Measurements from ENCODE around the gene ZBTB14.

Gene ZBTB14

DNA sequence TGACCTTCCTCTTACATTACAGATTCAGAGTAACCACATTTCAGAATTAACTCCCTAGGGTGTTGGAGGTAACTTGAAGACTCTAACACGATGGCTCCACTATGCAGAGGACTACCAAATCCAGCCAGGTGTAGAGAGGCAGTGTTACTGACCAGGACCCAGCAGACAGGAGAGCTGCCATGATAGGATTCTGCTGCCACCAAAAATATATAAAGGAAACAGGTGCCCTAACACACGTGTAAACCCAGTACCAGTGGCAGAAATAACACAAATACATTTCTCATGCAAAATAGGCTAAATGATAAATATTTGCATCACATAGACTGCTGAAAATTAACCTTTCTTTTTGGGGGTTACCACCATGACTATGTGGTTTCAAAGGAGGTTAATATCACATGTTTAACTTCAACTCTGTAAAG is 7.0 kb downstream of the ZBTB14 start:
- H2AFZ ChIP-seq (ENCODE audit: low read depth, low read length, severe bottlenecking): no peak overlapping the region
- peak overlapping the region; percentile 83 for H3K4me2 ChIP-seq (ENCODE audit: low read depth, low read length, poor library complexity, severe bottlenecking)
- TF ChIP-seq EZH2phosphoT487 (conservative IDR thresholded peaks at IDR 0.05; ENCODE audit: low read length): no peak
- TF ChIP-seq, protein P1, sequence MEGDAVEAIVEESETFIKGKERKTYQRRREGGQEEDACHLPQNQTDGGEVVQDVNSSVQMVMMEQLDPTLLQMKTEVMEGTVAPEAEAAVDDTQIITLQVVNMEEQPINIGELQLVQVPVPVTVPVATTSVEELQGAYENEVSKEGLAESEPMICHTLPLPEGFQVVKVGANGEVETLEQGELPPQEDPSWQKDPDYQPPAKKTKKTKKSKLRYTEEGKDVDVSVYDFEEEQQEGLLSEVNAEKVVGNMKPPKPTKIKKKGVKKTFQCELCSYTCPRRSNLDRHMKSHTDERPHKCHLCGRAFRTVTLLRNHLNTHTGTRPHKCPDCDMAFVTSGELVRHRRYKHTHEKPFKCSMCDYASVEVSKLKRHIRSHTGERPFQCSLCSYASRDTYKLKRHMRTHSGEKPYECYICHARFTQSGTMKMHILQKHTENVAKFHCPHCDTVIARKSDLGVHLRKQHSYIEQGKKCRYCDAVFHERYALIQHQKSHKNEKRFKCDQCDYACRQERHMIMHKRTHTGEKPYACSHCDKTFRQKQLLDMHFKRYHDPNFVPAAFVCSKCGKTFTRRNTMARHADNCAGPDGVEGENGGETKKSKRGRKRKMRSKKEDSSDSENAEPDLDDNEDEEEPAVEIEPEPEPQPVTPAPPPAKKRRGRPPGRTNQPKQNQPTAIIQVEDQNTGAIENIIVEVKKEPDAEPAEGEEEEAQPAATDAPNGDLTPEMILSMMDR (IDR thresholded peaks at IDR 0.05; ENCODE audit: insufficient read depth, low read length, poor library complexity, severe bottlenecking): no peak
- peaks cover 11% of the 10 kb centered on the region for H3F3A ChIP-seq (ENCODE audit: insufficient read depth)
- H3K9ac ChIP-seq (ENCODE audit: low read length): no peak overlapping the region
- no peaks in the 10 kb centered on the region for H3K9me3 ChIP-seq (ENCODE audit: insufficient read depth, low read length)
- peaks cover 10% of the 10 kb centered on the region for H3K79me2 ChIP-seq (ENCODE audit: insufficient read depth, low read length)
- peak overlapping the region; percentile 26 for H3K4me3 ChIP-seq (ENCODE audit: insufficient read depth, low read length, poor library complexity, severe bottlenecking)
- H3K27ac ChIP-seq (ENCODE audit: low read depth, low read length): peak overlapping the region; percentile 79
- H4K20me1 ChIP-seq (ENCODE audit: low read depth, low read length): no peaks in the 10 kb centered on the region
- no peaks in the 10 kb centered on the region for H3K27me3 ChIP-seq (ENCODE audit: low read length)
- H3K36me3 ChIP-seq (ENCODE audit: low read length): peaks cover 12% of the 10 kb centered on the region; the same call in 1 of the 2 replicates
- H3K9me2 ChIP-seq (replicated peaks; ENCODE audit: insufficient read depth, low read length): no peaks in the 10 kb centered on the region

DNA sequence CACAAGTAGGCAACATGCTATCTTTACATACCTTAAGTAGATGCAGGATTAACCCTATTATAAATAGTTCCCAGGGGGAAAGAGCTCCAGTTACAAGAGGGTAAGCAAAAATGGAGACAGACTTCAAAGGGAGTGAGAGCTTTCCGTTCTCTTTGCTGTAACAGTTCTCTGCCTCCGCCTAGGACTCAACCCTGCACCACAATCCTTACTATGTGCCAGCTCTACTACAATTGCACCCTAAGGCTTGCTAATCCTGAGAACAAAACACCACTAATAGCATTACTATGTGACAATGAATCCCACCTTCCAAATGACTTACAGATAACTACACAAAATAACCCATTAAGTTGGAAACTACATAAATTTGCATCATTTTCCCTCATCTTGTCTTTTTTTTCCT is 7.7 kb downstream of the ZBTB14 start:
- TF ChIP-seq EZH2phosphoT487 (conservative IDR thresholded peaks at IDR 0.05; ENCODE audit: low read length): no peak
- TF ChIP-seq, protein P1 (IDR thresholded peaks at IDR 0.05; ENCODE audit: insufficient read depth, low read length, poor library complexity, severe bottlenecking): no peak
- H3K79me2 ChIP-seq (ENCODE audit: insufficient read depth, low read length): peaks cover 4% of the 10 kb centered on the region
- peak overlapping the region; percentile 79 for H3K27ac ChIP-seq (ENCODE audit: low read depth, low read length)
- peaks cover 11% of the 10 kb centered on the region for H3F3A ChIP-seq (ENCODE audit: insufficient read depth)
- H3K9ac ChIP-seq (ENCODE audit: low read length): no peak overlapping the region
- H3K4me3 ChIP-seq (ENCODE audit: insufficient read depth, low read length, poor library complexity, severe bottlenecking): no peak overlapping the region
- no peaks in the 10 kb centered on the region for H3K27me3 ChIP-seq (ENCODE audit: low read length)
- peak overlapping the region; percentile 83 for H3K4me2 ChIP-seq (ENCODE audit: low read depth, low read length, poor library complexity, severe bottlenecking)
- no peaks in the 10 kb centered on the region for H4K20me1 ChIP-seq (ENCODE audit: low read depth, low read length)
- H2AFZ ChIP-seq (ENCODE audit: low read depth, low read length, severe bottlenecking): no peak overlapping the region
- peaks cover 12% of the 10 kb centered on the region; the same call in 1 of the 2 replicates for H3K36me3 ChIP-seq (ENCODE audit: low read length)
- no peaks in the 10 kb centered on the region for H3K9me2 ChIP-seq (replicated peaks; ENCODE audit: insufficient read depth, low read length)
- no peaks in the 10 kb centered on the region for H3K9me3 ChIP-seq (ENCODE audit: insufficient read depth, low read length)

DNA sequence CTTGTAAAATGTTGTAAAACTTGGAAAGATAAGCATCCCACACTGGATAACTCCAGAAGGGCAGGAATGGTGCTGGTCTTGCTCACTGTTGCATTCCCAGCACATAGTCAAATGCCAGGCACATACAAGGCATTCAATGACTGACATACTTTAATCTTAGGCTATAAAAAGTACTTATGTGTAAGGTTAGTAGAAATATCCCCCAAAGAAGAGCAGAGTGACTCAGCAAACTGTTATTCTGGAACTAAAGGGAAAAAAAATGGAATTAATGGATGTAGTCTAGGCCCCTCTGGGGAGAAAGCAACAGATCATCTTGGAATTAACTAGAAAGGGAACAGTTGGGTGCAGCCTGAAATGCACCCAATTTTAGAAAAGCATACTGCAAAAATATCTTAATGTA is 9.0 kb downstream of the ZBTB14 start:
- Histone ChIP-seq H3K9me3 (ENCODE audit: insufficient read depth, low read length) (no peaks in the 10 kb centered on the region), H3K9me2 (replicated peaks; ENCODE audit: insufficient read depth, low read length) (no peaks in the 10 kb centered on the region), H3K4me3 (ENCODE audit: insufficient read depth, low read length, poor library complexity, severe bottlenecking) (no peak overlapping the region), H4K20me1 (ENCODE audit: low read depth, low read length) (no peaks in the 10 kb centered on the region), H3K79me2 (ENCODE audit: insufficient read depth, low read length) (no peaks in the 10 kb centered on the region), H3K27me3 (ENCODE audit: low read length) (no peaks in the 10 kb centered on the region), H3K27ac (ENCODE audit: low read depth, low read length) (no peak overlapping the region), H3K9ac (ENCODE audit: low read length) (no peak overlapping the region), H3K36me3 (ENCODE audit: low read length) (peaks cover 8% of the 10 kb centered on the region; the same call in 1 of the 2 replicates), H2AFZ (ENCODE audit: low read depth, low read length, severe bottlenecking) (no peak overlapping the region), H3K4me2 (ENCODE audit: low read depth, low read length, poor library complexity, severe bottlenecking) (no peak overlapping the region), H3F3A (ENCODE audit: insufficient read depth) (peaks cover 11% of the 10 kb centered on the region)
- TF ChIP-seq, protein P1 (IDR thresholded peaks at IDR 0.05; ENCODE audit: insufficient read depth, low read length, poor library complexity, severe bottlenecking): no peak
- no peak for TF ChIP-seq EZH2phosphoT487 (conservative IDR thresholded peaks at IDR 0.05; ENCODE audit: low read length)

Measured in SU-DHL-6 (cell line).